ENCODE measurements around the gene IRS1.

DNA sequence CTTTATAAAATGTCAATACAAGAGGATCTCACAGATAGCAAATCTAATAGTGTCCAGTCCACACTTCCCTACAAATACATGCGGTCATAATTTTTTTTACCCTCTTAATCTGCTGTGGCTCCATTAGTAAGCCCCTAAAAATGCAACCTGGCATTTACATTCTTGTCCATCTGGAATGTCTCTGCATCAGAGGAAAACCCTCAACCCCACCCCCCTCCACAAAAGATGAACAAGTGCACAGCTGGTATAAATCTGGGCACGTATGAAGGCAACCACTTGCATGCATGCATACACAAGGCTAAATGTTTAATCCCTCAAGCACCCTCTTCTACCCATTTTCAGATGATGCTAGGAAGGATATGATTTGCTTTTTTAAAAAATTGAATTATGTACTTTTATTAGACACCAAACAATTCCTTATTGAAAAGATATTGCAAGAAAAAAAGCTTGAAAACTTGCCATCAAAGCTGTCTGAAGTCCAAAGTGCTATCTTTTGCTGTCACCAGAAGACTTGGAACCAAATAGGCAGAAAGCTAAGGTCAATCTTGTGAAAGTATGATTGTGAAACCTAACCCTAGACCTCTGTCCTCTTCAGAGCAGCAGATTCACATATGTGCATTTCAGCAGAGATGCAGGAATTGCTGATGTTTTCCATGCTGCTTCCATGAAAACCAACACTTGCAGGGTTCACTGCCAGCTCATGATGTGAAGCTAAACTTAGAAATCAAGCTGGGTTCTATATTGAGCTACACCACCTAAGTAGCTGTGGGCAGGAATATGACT, 39.0 kb downstream of the IRS1 start:
- TF ChIP-seq POLR2A (IDR thresholded peaks at IDR 0.05) (no peak), POLR2AphosphoS5 (IDR thresholded peaks at IDR 0.05) (peak in 2 of 3 donors; percentile 27 to 68)
- TF ChIP-seq, protein P1, sequence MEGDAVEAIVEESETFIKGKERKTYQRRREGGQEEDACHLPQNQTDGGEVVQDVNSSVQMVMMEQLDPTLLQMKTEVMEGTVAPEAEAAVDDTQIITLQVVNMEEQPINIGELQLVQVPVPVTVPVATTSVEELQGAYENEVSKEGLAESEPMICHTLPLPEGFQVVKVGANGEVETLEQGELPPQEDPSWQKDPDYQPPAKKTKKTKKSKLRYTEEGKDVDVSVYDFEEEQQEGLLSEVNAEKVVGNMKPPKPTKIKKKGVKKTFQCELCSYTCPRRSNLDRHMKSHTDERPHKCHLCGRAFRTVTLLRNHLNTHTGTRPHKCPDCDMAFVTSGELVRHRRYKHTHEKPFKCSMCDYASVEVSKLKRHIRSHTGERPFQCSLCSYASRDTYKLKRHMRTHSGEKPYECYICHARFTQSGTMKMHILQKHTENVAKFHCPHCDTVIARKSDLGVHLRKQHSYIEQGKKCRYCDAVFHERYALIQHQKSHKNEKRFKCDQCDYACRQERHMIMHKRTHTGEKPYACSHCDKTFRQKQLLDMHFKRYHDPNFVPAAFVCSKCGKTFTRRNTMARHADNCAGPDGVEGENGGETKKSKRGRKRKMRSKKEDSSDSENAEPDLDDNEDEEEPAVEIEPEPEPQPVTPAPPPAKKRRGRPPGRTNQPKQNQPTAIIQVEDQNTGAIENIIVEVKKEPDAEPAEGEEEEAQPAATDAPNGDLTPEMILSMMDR (IDR thresholded peaks at IDR 0.05) = no peak
